Osteocyte (in vitro differentiated cells): ENCODE measurements around the gene CCSER1. TPM values are rescaled to one million over a fixed set of nuclear protein-coding genes. Genes with fewer than 3 reads are reported as not detected.

ENCODE experiments used
- DNase-seq: peaks from one replicate; pipeline ENCODE4 v3.0.0; 2021; ENCODE audit warnings: mixed read lengths; ENCODE audit not compliant: unreplicated experiment; ENCODE audit errors: extremely low spot score
- H3K27ac Mint-ChIP-seq: one replicate; pipeline ENCODE4 v1.8.0; 2021; ENCODE audit warnings: mild to moderate bottlenecking, mixed read lengths; ENCODE audit not compliant: unreplicated experiment
- H3K27me3 Mint-ChIP-seq: one replicate; pipeline ENCODE4 v1.8.0; 2021; ENCODE audit warnings: mixed read lengths; ENCODE audit not compliant: unreplicated experiment
- H3K36me3 Mint-ChIP-seq: one replicate; pipeline ENCODE4 v1.8.0; 2021; ENCODE audit warnings: mixed read lengths; ENCODE audit not compliant: unreplicated experiment
- H3K4me1 Mint-ChIP-seq: one replicate; pipeline ENCODE4 v1.8.0; 2021; ENCODE audit warnings: mixed read lengths; ENCODE audit not compliant: unreplicated experiment
- H3K4me3 Mint-ChIP-seq: one replicate; pipeline ENCODE4 v1.8.0; 2021; ENCODE audit warnings: mild to moderate bottlenecking, moderate library complexity, mixed read lengths; ENCODE audit not compliant: unreplicated experiment
- H3K9me3 Mint-ChIP-seq: one replicate; pipeline ENCODE4 v1.8.0; 2021; ENCODE audit warnings: mixed read lengths; ENCODE audit not compliant: unreplicated experiment
- total RNA-seq: library from RNA; stranded (reverse); gene quantifications from 2 replicates; pipeline ENCODE4 v1.2.1, GENCODE V29; 2021
- TF ChIP-seq, protein P1 (sequence below): fragments of 200-600 bp; sonication (generic); IDR thresholded peaks from 2 replicates; pipeline ENCODE4 v1.5.0; 2021; ENCODE audit warnings: antibody characterized with exemption, mild to moderate bottlenecking, moderate library complexity

The CCSER1 gene
- total RNA-seq, 1 donor from 2014 or later = not detected

DNA sequence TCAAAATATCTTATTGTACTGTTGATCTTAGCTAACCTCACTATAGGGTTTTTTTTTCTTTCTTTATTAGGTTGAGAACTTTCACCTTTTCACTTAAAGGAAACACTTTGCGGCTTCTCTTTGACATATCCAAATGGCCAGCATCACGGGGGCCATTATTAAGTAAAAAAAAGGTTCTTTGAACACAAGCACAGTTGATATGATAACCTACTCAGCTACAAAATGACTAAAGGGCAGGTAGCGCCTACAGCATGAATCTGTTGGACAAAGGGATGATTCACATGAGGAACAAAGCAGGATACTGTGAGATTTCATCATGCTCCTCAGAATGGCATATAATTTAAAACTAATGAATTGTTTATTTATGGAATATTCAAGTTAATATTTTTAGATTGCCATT is 119.6 kb downstream of the CCSER1 start:
- H3K4me3 Mint-ChIP-seq = no peak overlapping the region
- no peak for DNase-seq
- TF ChIP-seq, protein P1, sequence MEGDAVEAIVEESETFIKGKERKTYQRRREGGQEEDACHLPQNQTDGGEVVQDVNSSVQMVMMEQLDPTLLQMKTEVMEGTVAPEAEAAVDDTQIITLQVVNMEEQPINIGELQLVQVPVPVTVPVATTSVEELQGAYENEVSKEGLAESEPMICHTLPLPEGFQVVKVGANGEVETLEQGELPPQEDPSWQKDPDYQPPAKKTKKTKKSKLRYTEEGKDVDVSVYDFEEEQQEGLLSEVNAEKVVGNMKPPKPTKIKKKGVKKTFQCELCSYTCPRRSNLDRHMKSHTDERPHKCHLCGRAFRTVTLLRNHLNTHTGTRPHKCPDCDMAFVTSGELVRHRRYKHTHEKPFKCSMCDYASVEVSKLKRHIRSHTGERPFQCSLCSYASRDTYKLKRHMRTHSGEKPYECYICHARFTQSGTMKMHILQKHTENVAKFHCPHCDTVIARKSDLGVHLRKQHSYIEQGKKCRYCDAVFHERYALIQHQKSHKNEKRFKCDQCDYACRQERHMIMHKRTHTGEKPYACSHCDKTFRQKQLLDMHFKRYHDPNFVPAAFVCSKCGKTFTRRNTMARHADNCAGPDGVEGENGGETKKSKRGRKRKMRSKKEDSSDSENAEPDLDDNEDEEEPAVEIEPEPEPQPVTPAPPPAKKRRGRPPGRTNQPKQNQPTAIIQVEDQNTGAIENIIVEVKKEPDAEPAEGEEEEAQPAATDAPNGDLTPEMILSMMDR = no peak
- no peak overlapping the region for H3K27ac Mint-ChIP-seq
- no peaks in the 10 kb centered on the region for H3K4me1 Mint-ChIP-seq
- no peaks in the 10 kb centered on the region for H3K9me3 Mint-ChIP-seq
- no peaks in the 10 kb centered on the region for H3K36me3 Mint-ChIP-seq
- peaks cover 3% of the 10 kb centered on the region for H3K27me3 Mint-ChIP-seq

DNA sequence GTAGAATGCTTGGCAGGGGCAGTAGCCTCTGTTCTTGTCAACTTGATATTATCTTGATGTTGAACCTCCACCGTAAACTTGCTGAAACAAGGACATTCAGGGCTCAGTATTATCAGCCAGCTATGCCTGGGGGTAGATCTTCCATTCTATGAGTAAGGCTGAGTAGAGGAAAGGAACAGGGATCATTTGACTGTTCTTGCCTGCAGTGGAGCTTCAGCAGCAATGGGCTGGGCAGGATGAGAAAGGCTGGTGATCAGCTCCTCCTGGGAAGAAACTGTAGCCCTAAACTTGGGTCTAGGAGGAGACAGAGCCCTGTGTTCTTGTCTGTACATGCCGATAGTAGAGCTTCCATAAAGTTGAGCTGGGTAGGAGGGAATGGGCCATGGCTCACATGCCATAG is 127.2 kb downstream of the CCSER1 start:
- Mint-ChIP-seq H3K27me3 (peaks cover 3% of the 10 kb centered on the region), H3K27ac (no peak overlapping the region), H3K4me3 (no peak overlapping the region), H3K36me3 (no peaks in the 10 kb centered on the region), H3K4me1 (no peaks in the 10 kb centered on the region), H3K9me3 (no peaks in the 10 kb centered on the region)
- DNase-seq = no peak
- TF ChIP-seq, protein P1 = no peak

DNA sequence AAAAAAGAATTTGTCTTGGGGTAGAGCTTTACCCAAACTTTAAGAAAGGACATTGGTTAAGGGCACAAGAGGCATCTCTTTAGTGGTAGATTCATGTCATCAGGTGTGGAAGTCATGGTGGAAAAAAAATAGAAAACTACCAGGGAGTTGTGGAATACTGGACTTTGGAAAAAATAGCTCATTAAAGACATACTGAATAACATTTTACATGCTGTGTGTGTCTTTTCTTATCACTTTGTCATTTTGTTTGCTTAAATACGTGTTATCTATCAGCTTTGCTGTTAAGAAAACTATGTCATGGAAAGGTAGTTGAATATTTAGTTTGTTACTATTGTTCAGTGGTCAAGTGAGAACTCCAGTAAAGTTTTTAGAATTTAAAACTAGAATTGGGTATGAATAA is 147.0 kb downstream of the CCSER1 start:
- no peak for DNase-seq
- TF ChIP-seq, protein P1 = no peak
- peaks cover 9% of the 10 kb centered on the region for H3K27me3 Mint-ChIP-seq
- no peak overlapping the region for H3K4me3 Mint-ChIP-seq
- H3K36me3 Mint-ChIP-seq = no peaks in the 10 kb centered on the region
- no peak overlapping the region for H3K27ac Mint-ChIP-seq
- no peaks in the 10 kb centered on the region for H3K4me1 Mint-ChIP-seq
- H3K9me3 Mint-ChIP-seq = peaks cover 8% of the 10 kb centered on the region

DNA sequence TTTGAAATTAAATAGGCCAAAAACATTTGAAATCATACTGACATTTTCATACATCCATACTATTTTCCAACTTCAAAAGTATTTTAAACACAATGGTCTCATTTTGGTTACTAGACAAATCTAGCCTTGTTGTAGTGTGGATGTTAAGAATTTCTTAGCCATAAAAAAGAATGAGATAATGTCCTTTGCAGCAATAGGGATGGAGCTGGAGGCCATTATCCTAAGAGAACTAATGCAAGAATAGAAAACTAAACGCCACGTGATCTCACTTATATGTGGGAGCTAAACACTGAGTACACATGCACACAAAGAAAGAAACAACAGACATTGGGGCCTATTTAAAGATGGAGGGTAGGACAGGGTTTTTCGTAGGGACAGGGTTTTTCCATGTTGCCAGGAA is 153.8 kb downstream of the CCSER1 start:
- no peak overlapping the region for H3K4me3 Mint-ChIP-seq
- H3K27ac Mint-ChIP-seq = no peak overlapping the region
- H3K36me3 Mint-ChIP-seq = no peaks in the 10 kb centered on the region
- H3K27me3 Mint-ChIP-seq = peaks cover 12% of the 10 kb centered on the region
- H3K9me3 Mint-ChIP-seq = no peaks in the 10 kb centered on the region
- TF ChIP-seq, protein P1 = no peak
- no peak for DNase-seq
- no peaks in the 10 kb centered on the region for H3K4me1 Mint-ChIP-seq

DNA sequence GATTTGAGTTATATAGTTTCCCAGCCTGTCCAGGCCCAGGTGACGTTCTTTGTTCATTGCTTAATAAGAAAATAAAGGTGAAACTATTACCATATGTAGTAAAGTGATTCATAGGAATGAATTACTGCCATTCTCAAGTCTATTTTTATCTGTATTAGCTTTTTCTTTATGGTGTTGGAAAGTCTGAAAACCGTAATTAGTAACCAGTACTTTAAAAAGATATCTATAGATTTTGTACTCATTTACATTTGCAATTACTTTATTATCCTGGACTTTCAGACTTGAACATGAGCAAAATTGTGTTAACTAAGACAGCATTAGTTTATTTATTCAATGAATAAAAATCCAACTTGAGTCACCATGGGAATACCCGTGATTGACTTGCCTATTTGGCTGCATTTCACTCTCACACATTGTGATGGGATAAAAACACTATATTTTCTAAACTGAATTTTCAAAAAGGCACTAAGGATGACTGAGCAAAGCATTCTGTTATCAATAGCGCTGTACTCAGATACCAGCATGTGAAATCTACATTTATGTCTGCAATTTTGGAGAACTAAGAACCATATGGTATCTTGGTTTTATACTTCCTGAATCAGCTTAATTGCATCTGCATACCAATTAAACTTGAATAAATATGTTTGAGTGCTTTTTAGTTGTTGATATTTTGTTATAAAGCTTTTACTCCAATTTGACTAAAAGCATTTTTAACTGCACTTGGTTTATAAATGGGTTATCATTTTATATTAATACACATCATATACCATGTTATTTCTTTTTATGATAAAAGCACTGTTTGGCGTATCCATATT is 154.6 kb downstream of the CCSER1 start:
- TF ChIP-seq, protein P1 = no peak
- peaks cover 15% of the 10 kb centered on the region for H3K27me3 Mint-ChIP-seq
- no peaks in the 10 kb centered on the region for H3K4me1 Mint-ChIP-seq
- H3K4me3 Mint-ChIP-seq = no peak overlapping the region
- no peaks in the 10 kb centered on the region for H3K9me3 Mint-ChIP-seq
- H3K36me3 Mint-ChIP-seq = no peaks in the 10 kb centered on the region
- DNase-seq = no peak
- no peak overlapping the region for H3K27ac Mint-ChIP-seq
